Sigmoid colon (tissue), 7 donors: ENCODE data around the gene LSM2. TPM values are rescaled to one million over a fixed set of nuclear protein-coding genes. Genes with fewer than 3 reads are reported as not detected.
"Not testable (repeated sequence)": the region's sequence is repeated elsewhere in the genome, so short reads cannot be mapped to it uniquely, and the experiment has no call there.

Experiments
- DNase-seq: peaks from one replicate; pipeline ENCODE4 v3.0.0-alpha.2; 2019
- H3K27ac ChIP-seq, 4 donors: fragments of 200-600 bp; sonication (generic); one replicate each; pipeline ENCODE4 v1.5.1; 2016 to 2019; ENCODE audit warnings: mild to moderate bottlenecking in 1 of 4
- H3K27me3 ChIP-seq, 3 donors: fragments of 200-600 bp; sonication (generic); one replicate each; pipeline ENCODE4 v1.5.1; 2019; ENCODE audit warnings: mild to moderate bottlenecking in 1 of 3
- H3K36me3 ChIP-seq, 4 donors: fragments of 200-600 bp; sonication (generic); one replicate each; pipeline ENCODE4 v1.5.1; 2016 to 2019
- H3K4me1 ChIP-seq, 4 donors: fragments of 200-600 bp; sonication (generic); one replicate each; pipeline ENCODE4 v1.5.1; 2017 to 2019
- H3K4me3 ChIP-seq, 4 donors: fragments of 200-600 bp; sonication (generic); one replicate each; pipeline ENCODE4 v1.5.1; 2017 to 2019; ENCODE audit warnings: mild to moderate bottlenecking in 2 of 4, moderate library complexity in 1 of 4
- H3K9me3 ChIP-seq, 4 donors: fragments of 200-600 bp in 3 of 4; sonication (generic) in 3 of 4; one replicate each; pipeline versions ENCODE4 v1.5.1 to v1.6.1; 2013 to 2019
- CTCF ChIP-seq, 4 experiments: fragments of 450-650 bp in 3 of 4; fragments of 200-600 bp in 1 of 4; IDR thresholded peaks; one replicate each; pipeline ENCODE4 v1.5.1; 2016 to 2019; ENCODE audit warnings: antibody characterized with exemption in 4 of 4, mild to moderate bottlenecking in 3 of 4, moderate library complexity in 2 of 4
- EP300 ChIP-seq, 4 donors: sonication (generic); formaldehyde crosslinking; IDR thresholded peaks; one replicate each; pipeline ENCODE4 v1.6.1; 2017; ENCODE audit warnings: antibody characterized with exemption in 4 of 4
- POLR2A ChIP-seq, 2 donors: fragments of 450-650 bp; IDR thresholded peaks; one replicate each; pipeline ENCODE4 v1.6.1; 2016; ENCODE audit warnings: antibody characterized with exemption in 2 of 2, mild to moderate bottlenecking in 2 of 2, moderate library complexity in 2 of 2
- POLR2AphosphoS5 ChIP-seq, 4 donors: sonication (generic); formaldehyde crosslinking; IDR thresholded peaks; one replicate each; pipeline ENCODE4 v1.6.1; 2017; ENCODE audit warnings: antibody characterized with exemption in 4 of 4
- WGBS, 2 donors: extraction: QIAGEN DNeasy Blood & Tissue Kit; methylation state at CpG; one replicate each; pipeline ENCODE4 v1.1.7; 2013; 5-methylcytosine and 5-hydroxymethylcytosine counted together
- intact Hi-C: fragments of 100-400 bp; cut with DNase I; formaldehyde crosslinking; loops from one replicate; pipeline ENCODE4 v1.15.1; 2023
- polyA plus RNA-seq, 3 donors: library from polyadenylated mRNA; stranded (reverse); fragments of 200-250 nt; gene quantifications; one replicate each; pipeline ENCODE4 v1.2.3, GENCODE V29; 2013
- total RNA-seq, 4 donors: library from RNA; depleted of rRNA; stranded (reverse); fragments of >200 nt; gene quantifications; one replicate each; pipeline ENCODE4 v1.1.0, GENCODE V29; 2016
- donor health status: healthy with polysubstance abuse.
- donor health status: Bipolar disorder and iron deficiency.
- donor health status: healthy.

Gene LSM2
- total and polyA plus RNA-seq, 7 donors, result 28.4 to 94.7 (median 49.9) TPM

- 1 to 2% methylated on average over 13 of the region's 13 CpGs for WGBS, 2 donors
- H3K9me3 ChIP-seq, result no peaks in the 10 kb centered on the region
- intact Hi-C loops, result loop anchor here (1.0 to 10.0 kb wide), 3 partner anchors 162 to 1212 kb away; partner anchors contain the start of genes AGPAT1, MRPS18B, PPP1R10 and RNF5
Observed at GRCh38 chr6:31826793-31827285, 20.1 kb upstream of the LSM2 start.

GRCh38 chr6:31825553-31825952 is 18.8 kb upstream of the LSM2 start:
- Histone ChIP-seq H3K4me1 (peaks cover 0 to 42% (median 40%) of the 10 kb centered on the region in 4 donors), H3K9me3 (no peaks in the 10 kb centered on the region), H3K4me3 (no peak overlapping the region), H3K27ac (peak overlapping the region; percentile 86 to 98 (median 95)), H3K36me3 (no peaks in the 10 kb centered on the region), H3K27me3 (no peaks in the 10 kb centered on the region)
- TF ChIP-seq CTCF (IDR thresholded peaks at IDR 0.05) (no peak), EP300 (IDR thresholded peaks at IDR 0.05) (no peak), POLR2A (IDR thresholded peaks at IDR 0.05) (no peak), POLR2AphosphoS5 (IDR thresholded peaks at IDR 0.05) (no peak)
- intact Hi-C loops, result loop anchor here (10.0 kb wide), 2 partner anchors 349 to 1211 kb away; partner anchors contain the start of genes AGPAT1, MRPS18B, PPP1R10 and RNF5
- DNase-seq, result no peak
- WGBS, 2 donors, result 21 to 66% methylated on average over 4 of the region's 4 CpGs

More at GRCh38 chr6:31826793-31827285, 20.1 kb upstream of the LSM2 start:
- peak; percentile 97 for DNase-seq
- Histone ChIP-seq H3K36me3 (no peaks in the 10 kb centered on the region), H3K27me3 (no peaks in the 10 kb centered on the region), H3K4me1 (peaks cover 0 to 44% (median 43%) of the 10 kb centered on the region in 4 donors), H3K4me3 (peak overlapping the region; percentile 21 to 74 (median 68)), H3K27ac (peak overlapping the region; percentile 86 to 98 (median 95))
- TF ChIP-seq POLR2A (IDR thresholded peaks at IDR 0.05) (peak in 1 of 2 donors; percentile 49), POLR2AphosphoS5 (IDR thresholded peaks at IDR 0.05) (peak; percentile 23 to 90 (median 66)), EP300 (IDR thresholded peaks at IDR 0.05) (no peak)

GRCh38 chr6:31823592-31824196 is 16.9 kb upstream of the LSM2 start:
- intact Hi-C loops, result loop anchor here (10.0 kb wide), 2 partner anchors 351 to 1209 kb away; partner anchors contain the start of genes AGPAT1, MRPS18B, PPP1R10 and RNF5
- Histone ChIP-seq H3K4me1 (peaks cover 0 to 58% (median 57%) of the 10 kb centered on the region in 4 donors), H3K27ac (peak overlapping the region; percentile 93 to 98 (median 95))
- H3K9me3 ChIP-seq, H3K4me3 ChIP-seq, H3K36me3 ChIP-seq, DNase-seq, H3K27me3 ChIP-seq: not testable (repeated sequence)
- WGBS, 2 donors, result 87% methylated on average over 9 of the region's 9 CpGs

- peak overlapping the region; percentile 45 to 61 (median 50) for H3K4me3 ChIP-seq
- peaks cover 0 to 72% (median 69%) of the 10 kb centered on the region in 4 donors for H3K4me1 ChIP-seq
Observed at GRCh38 chr6:31822036-31822821, 15.5 kb upstream of the LSM2 start.

More at GRCh38 chr6:31822036-31822821, 15.5 kb upstream of the LSM2 start:
- peak in 1 of 4 donors; percentile 28 for TF ChIP-seq EP300 (IDR thresholded peaks at IDR 0.05)
- TF ChIP-seq CTCF (IDR thresholded peaks at IDR 0.05), result no peak
- TF ChIP-seq POLR2AphosphoS5 (IDR thresholded peaks at IDR 0.05), result peak; percentile 88 to 97 (median 94)
- peak; percentile 74 to 76 for TF ChIP-seq POLR2A (IDR thresholded peaks at IDR 0.05)
- WGBS, 2 donors, result 1 to 2% methylated on average over 25 of the region's 25 CpGs
- H3K27me3 ChIP-seq, result no peaks in the 10 kb centered on the region
- H3K27ac ChIP-seq, result peak overlapping the region; percentile 93 to 98 (median 95)
- intact Hi-C loops, result loop anchor here (1.0 to 10.0 kb wide), 3 partner anchors 16 to 1207 kb away; partner anchors contain the start of genes AGPAT1, LSM2, MRPS18B and PPP1R10
- no peaks in the 10 kb centered on the region for H3K36me3 ChIP-seq
- DNase-seq, result peak; percentile 97
- H3K9me3 ChIP-seq, result no peaks in the 10 kb centered on the region
